Spleen (tissue), 7 donors: ENCODE results near the gene DCTN4.

Experiments
- CTCF ChIP-seq, 11 experiments: fragments of 200-600 bp in 7 of 11; fragments of 450-650 bp in 4 of 11; sonication (generic) in 4 of 11; IDR thresholded peaks in 8 of 11; conservative IDR thresholded peaks in 3 of 11; 1 replicate in 7 of 11; 2 replicates in 4 of 11; pipeline versions ENCODE4 v1.4.0 to v1.8.0; 2016 to 2021; ENCODE audit warnings: antibody characterized with exemption in 11 of 11, inconsistent platforms in 4 of 11, mild to moderate bottlenecking in 1 of 11
- POLR2AphosphoS5 ChIP-seq, 3 donors: sonication (generic); formaldehyde crosslinking; IDR thresholded peaks; one replicate each; pipeline ENCODE4 v1.5.1; 2017; ENCODE audit warnings: antibody characterized with exemption in 3 of 3
- donor health status: DM: no; HTN: no; CAD: no; lungs with moderate emphysema.
- donor health status: DM: no; HTN: no; CAD: no.
- donor health status: DM: no; HTN: no; CAD: no.

- TF ChIP-seq POLR2AphosphoS5 (IDR thresholded peaks at IDR 0.05) (no peak), CTCF (IDR thresholded peaks at IDR 0.05 in 8 of 11, conservative IDR thresholded peaks at IDR 0.05 in 3 of 11) (no peak)
These were observed 18.9 kb upstream of the DCTN4 start for GRCh38 chr5:150777685-150778084.
